GM04503 (cell line): ENCODE data around the gene CTU2.
"Not testable (repeated sequence)": the region's sequence is repeated elsewhere in the genome, so short reads cannot be mapped to it uniquely, and the experiment has no call there.

Experiments used
- DNase-seq: peaks from one replicate; pipeline ENCODE4 v3.0.0-alpha.2; 2012; ENCODE audit warnings: low read depth

CTU2 gene

GRCh38 chr16:88706229-88706964 lies at the start of gene CTU2, which contains the start of gene RNF166:
Gene CTU2, plus strand, starts transcription at chr16:88706503. Its CDS starts 28 bp downstream, at chr16:88706531.
Gene RNF166, minus strand, starts transcription at chr16:88706408. Its CDS starts 83 bp downstream, at chr16:88706325.
- peak; percentile 14 for DNase-seq

- no peak for DNase-seq
These were observed 48.9 kb upstream of the CTU2 start for GRCh38 chr16:88657371-88657770.

GRCh38 chr16:88658714-88659113 lies 47.6 kb upstream of the CTU2 start:
- no peak for DNase-seq

- no peak for DNase-seq
These were observed 47.1 kb upstream of the CTU2 start for GRCh38 chr16:88659160-88659559.

GRCh38 chr16:88661468-88661867 lies 44.8 kb upstream of the CTU2 start:
- DNase-seq: no peak

- DNase-seq: no peak
These were observed 44.0 kb upstream of the CTU2 start for GRCh38 chr16:88662222-88662842.

GRCh38 chr16:88662843-88663606 lies 43.3 kb upstream of the CTU2 start, which contains the start of gene MVD:
Gene MVD, minus strand, starts transcription at chr16:88663091. Its CDS starts 11 bp downstream, at chr16:88663080.
- DNase-seq: peak; percentile 74

GRCh38 chr16:88665148-88665547 lies 41.2 kb upstream of the CTU2 start:
- DNase-seq: no peak

- DNase-seq: no peak
These were observed 40.7 kb upstream of the CTU2 start for GRCh38 chr16:88665570-88665969.

- no peak for DNase-seq
These were observed 38.8 kb upstream of the CTU2 start for GRCh38 chr16:88667461-88667860.

GRCh38 chr16:88669493-88669892 lies 36.8 kb upstream of the CTU2 start:
- DNase-seq: not testable (repeated sequence)

- no peak for DNase-seq
These were observed 36.3 kb upstream of the CTU2 start for GRCh38 chr16:88669980-88670379.

GRCh38 chr16:88671806-88672205 lies 34.5 kb upstream of the CTU2 start:
- DNase-seq: no peak

- DNase-seq: no peak
These were observed 33.5 kb upstream of the CTU2 start for GRCh38 chr16:88672776-88673175.

GRCh38 chr16:88673716-88674379 lies 32.5 kb upstream of the CTU2 start:
- DNase-seq: no peak

GRCh38 chr16:88676502-88677242 lies 29.6 kb upstream of the CTU2 start:
- DNase-seq: no peak

GRCh38 chr16:88677721-88678120 lies 28.6 kb upstream of the CTU2 start:
- DNase-seq: no peak

GRCh38 chr16:88678224-88678979 lies 27.9 kb upstream of the CTU2 start:
- no peak for DNase-seq

- no peak for DNase-seq
These were observed 25.7 kb upstream of the CTU2 start for GRCh38 chr16:88680554-88681083.

GRCh38 chr16:88681084-88681680 lies 25.1 kb upstream of the CTU2 start:
- DNase-seq: no peak
